GM13976 (cell line): ENCODE measurements around the gene SRCAP.

ENCODE experiments used
- DNase-seq: peaks from one replicate; pipeline ENCODE4 v3.0.0; 2012; ENCODE audit warnings: low spot score
- CTCF ChIP-seq: IDR thresholded peaks from 2 replicates; pipeline ENCODE4 v1.5.1; 2012; ENCODE audit warnings: borderline replicate concordance, mild to moderate bottlenecking; ENCODE audit not compliant: insufficient read depth; ENCODE audit errors: extremely low read depth, missing control alignments, control extremely low read depth
- in situ Hi-C: fragments of 300-500 bp; cut with MboI; formaldehyde crosslinking; loops from one replicate; pipeline ENCODE4 v1.12.0; 2022; ENCODE audit warnings: low sequenced_read_pairs, mixed read lengths, inconsistent platforms; ENCODE audit not compliant: unreplicated experiment

Gene SRCAP

GRCh38 chr16:30773826-30774225 lies 74.9 kb downstream of the SRCAP start:
- in situ Hi-C loops: no loop called here
- TF ChIP-seq CTCF: no peak
- DNase-seq: no peak

GRCh38 chr16:30774367-30775130 lies 75.6 kb downstream of the SRCAP start:
- in situ Hi-C loops: no loop called here
- DNase-seq: no peak
- TF ChIP-seq CTCF: no peak

GRCh38 chr16:30775131-30775391 lies 76.1 kb downstream of the SRCAP start:
- no peak for DNase-seq
- in situ Hi-C loops: no loop called here
- TF ChIP-seq CTCF: no peak

- in situ Hi-C loops: no loop called here
- TF ChIP-seq CTCF: no peak
- DNase-seq: peak; percentile 92
Measured at GRCh38 chr16:30775392-30776188, 76.6 kb downstream of the SRCAP start.

- TF ChIP-seq CTCF: no peak
- no peak for DNase-seq
- in situ Hi-C loops: no loop called here
Measured at GRCh38 chr16:30777591-30778297, 78.8 kb downstream of the SRCAP start.

- no peak for DNase-seq
- in situ Hi-C loops: no loop called here
- no peak for TF ChIP-seq CTCF
Measured at GRCh38 chr16:30778549-30779244, 79.7 kb downstream of the SRCAP start.
